Trophoblast cell (in vitro differentiated cells and primary cell): ENCODE data around the gene MEGF8.

Experiments used
- DNase-seq, 2 donors: peaks; one replicate each; pipeline ENCODE4 v3.0.0-alpha.2; 2016
- H2AFZ ChIP-seq: 2 replicates; pipeline ENCODE4 v1.6.1; 2013; ENCODE audit warnings: low read length, moderate library complexity, mild to moderate bottlenecking; ENCODE audit not compliant: insufficient read depth, poor library complexity
- H2AK5ac ChIP-seq: 2 replicates; pipeline ENCODE4 v1.6.1; 2013; ENCODE audit warnings: mild to moderate bottlenecking, low read length
- H2BK120ac ChIP-seq: 2 replicates; pipeline ENCODE4 v1.6.1; 2013; ENCODE audit warnings: low read length, mild to moderate bottlenecking, moderate library complexity; ENCODE audit not compliant: insufficient read depth, poor library complexity
- H2BK12ac ChIP-seq: 2 replicates; pipeline ENCODE4 v1.6.1; 2013; ENCODE audit warnings: mild to moderate bottlenecking, low read length, moderate library complexity
- H2BK5ac ChIP-seq: 2 replicates; pipeline ENCODE4 v1.6.1; 2013; ENCODE audit warnings: low read length, low read depth, moderate library complexity, mild to moderate bottlenecking; ENCODE audit not compliant: poor library complexity
- H3K14ac ChIP-seq: 2 replicates; pipeline ENCODE4 v1.6.1; 2013; ENCODE audit warnings: mild to moderate bottlenecking, low read length
- H3K18ac ChIP-seq: 2 replicates; pipeline ENCODE4 v1.6.1; 2013; ENCODE audit warnings: mild to moderate bottlenecking, low read length
- H3K23ac ChIP-seq: 2 replicates; pipeline ENCODE4 v1.6.1; 2013; ENCODE audit warnings: low read length
- H3K27ac ChIP-seq: 2 replicates; pipeline ENCODE4 v1.5.1; 2013; ENCODE audit warnings: low read depth, mild to moderate bottlenecking, inconsistent platforms, low read length, moderate library complexity
- H3K27me3 ChIP-seq: 2 replicates; pipeline ENCODE4 v1.6.1; 2013; ENCODE audit warnings: inconsistent platforms, mild to moderate bottlenecking, low read length, moderate library complexity; ENCODE audit not compliant: insufficient read depth
- H3K36me3 ChIP-seq, 2 experiments: 1 replicate in 1 of 2; 2 replicates in 1 of 2; pipeline ENCODE4 v1.6.1; 2013; ENCODE audit warnings: low read length in 2 of 2, mild to moderate bottlenecking in 2 of 2, moderate library complexity in 1 of 2; ENCODE audit not compliant: insufficient read depth in 2 of 2, control insufficient read depth in 1 of 2
- H3K4ac ChIP-seq: 2 replicates; pipeline ENCODE4 v1.6.1; 2013; ENCODE audit warnings: low read depth, mild to moderate bottlenecking, low read length, moderate library complexity
- H3K4me1 ChIP-seq, 2 experiments: 1 replicate in 1 of 2; 2 replicates in 1 of 2; pipeline ENCODE4 v1.6.1; 2013; ENCODE audit warnings: low read length in 2 of 2, mild to moderate bottlenecking in 2 of 2, moderate library complexity in 1 of 2; ENCODE audit not compliant: insufficient read depth in 2 of 2, control insufficient read depth in 1 of 2
- H3K4me2 ChIP-seq: 2 replicates; pipeline ENCODE4 v1.6.1; 2013; ENCODE audit warnings: inconsistent platforms, mild to moderate bottlenecking, low read length, moderate library complexity
- H3K4me3 ChIP-seq: 2 replicates; pipeline ENCODE4 v1.5.1; 2013; ENCODE audit warnings: mild to moderate bottlenecking, low read depth, low read length, inconsistent platforms
- H3K79me1 ChIP-seq: one replicate; pipeline ENCODE4 v1.6.1; 2013; ENCODE audit warnings: low read length
- H3K79me2 ChIP-seq: 2 replicates; pipeline ENCODE4 v1.6.1; 2013; ENCODE audit warnings: low read length, mild to moderate bottlenecking; ENCODE audit not compliant: control insufficient read depth, insufficient read depth, poor library complexity
- H3K9ac ChIP-seq: 2 replicates; pipeline ENCODE4 v1.6.1; 2013; ENCODE audit warnings: mild to moderate bottlenecking, low read length
- H3K9me3 ChIP-seq: 2 replicates; pipeline ENCODE4 v1.6.1; 2013; ENCODE audit warnings: low read depth, mild to moderate bottlenecking, control low read depth, inconsistent platforms, low read length; ENCODE audit not compliant: insufficient read depth
- H4K12ac ChIP-seq: 2 replicates; pipeline ENCODE4 v1.6.1; 2013; ENCODE audit warnings: low read depth, mild to moderate bottlenecking, low read length, moderate library complexity
- H4K8ac ChIP-seq: 2 replicates; pipeline ENCODE4 v1.6.1; 2013; ENCODE audit warnings: low read depth, mild to moderate bottlenecking, low read length, moderate library complexity
- H4K91ac ChIP-seq: one replicate; pipeline ENCODE4 v1.6.1; 2013; ENCODE audit warnings: low read depth, mild to moderate bottlenecking, low read length, moderate library complexity
- WGBS: extraction: QIAGEN DNeasy Blood & Tissue Kit; methylation state at CpG from one replicate; pipeline ENCODE4 v1.1.7; 2013; ENCODE audit warnings: missing lambda C conversion rate; ENCODE audit not compliant: insufficient read length, insufficient coverage; ENCODE audit errors: extremely low coverage; 5-methylcytosine and 5-hydroxymethylcytosine counted together

Gene MEGF8

GRCh38 chr19:42283188-42284065, 42.0 kb upstream of the MEGF8 start:
- peaks cover 4% of the 10 kb centered on the region for H3K9me3 ChIP-seq
- H4K12ac ChIP-seq, result peak overlapping the region; percentile 65
- peak; percentile 94 to 97 for DNase-seq
- H3K23ac ChIP-seq, result peak overlapping the region; percentile 88
- H4K91ac ChIP-seq, result peak overlapping the region; percentile 95
- H3K4me2 ChIP-seq, result peak overlapping the region; percentile 96
- WGBS, result 100% methylated on average over 1 of the region's 74 CpGs
- H3K9ac ChIP-seq, result peak overlapping the region; percentile 81
- peak overlapping the region; percentile 91 for H3K18ac ChIP-seq
- H3K79me1 ChIP-seq, result peaks cover 34% of the 10 kb centered on the region
- H3K4ac ChIP-seq, result peak overlapping the region; percentile 67
- peaks cover 13% of the 10 kb centered on the region for H3K79me2 ChIP-seq
- H2AK5ac ChIP-seq, result peak overlapping the region; percentile 9
- peak overlapping the region; percentile 77 for H3K4me3 ChIP-seq
- peak overlapping the region; percentile 70 for H2BK12ac ChIP-seq
- peak overlapping the region; percentile 80 for H3K14ac ChIP-seq
- H3K27me3 ChIP-seq, result no peaks in the 10 kb centered on the region
- H3K4me1 ChIP-seq, result peaks cover 41 to 45% of the 10 kb centered on the region in 2 experiments
- peak overlapping the region; percentile 71 for H4K8ac ChIP-seq
- H3K36me3 ChIP-seq, result peaks cover 22% of the 10 kb centered on the region in 2 experiments
- peak overlapping the region; percentile 1 for H2AFZ ChIP-seq
- peak overlapping the region; percentile 94 for H3K27ac ChIP-seq
- peak overlapping the region; percentile 16 for H2BK120ac ChIP-seq
- peak overlapping the region; percentile 80 for H2BK5ac ChIP-seq

- Histone ChIP-seq H3K4me2 (peak overlapping the region; percentile 96), H3K4me3 (peak overlapping the region; percentile 77), H3K9ac (peak overlapping the region; percentile 82), H2AFZ (no peak overlapping the region), H2BK5ac (peak overlapping the region; percentile 91), H3K18ac (peak overlapping the region; percentile 93), H3K27me3 (no peaks in the 10 kb centered on the region), H3K4me1 (peaks cover 40 to 42% of the 10 kb centered on the region in 2 experiments), H4K12ac (no peak overlapping the region), H3K79me1 (peaks cover 34% of the 10 kb centered on the region), H2BK12ac (no peak overlapping the region), H4K91ac (peak overlapping the region; percentile 95), H2BK120ac (no peak overlapping the region), H3K14ac (peak overlapping the region; percentile 94), H2AK5ac (no peak overlapping the region), H3K4ac (peak overlapping the region; percentile 78), H3K23ac (no peak overlapping the region), H3K9me3 (peaks cover 4% of the 10 kb centered on the region), H3K79me2 (peaks cover 13% of the 10 kb centered on the region), H3K27ac (peak overlapping the region; percentile 94), H3K36me3 (peaks cover 28 to 29% of the 10 kb centered on the region in 2 experiments), H4K8ac (peak overlapping the region; percentile 90)
- DNase-seq, result peak; percentile 52 to 79
- no CpG with 5 or more reads among the region's 76 CpGs for WGBS
Measured at GRCh38 chr19:42284066-42284501, 41.4 kb upstream of the MEGF8 start.

- Histone ChIP-seq H2BK5ac (no peak overlapping the region), H4K91ac (peak overlapping the region; percentile 41), H2BK12ac (no peak overlapping the region), H3K18ac (peak overlapping the region; percentile 40), H3K4me3 (peak overlapping the region; percentile 80), H4K8ac (no peak overlapping the region), H2AK5ac (peak overlapping the region; percentile 27), H3K9me3 (peaks cover 4% of the 10 kb centered on the region), H3K14ac (peak overlapping the region; percentile 3), H3K4ac (peak overlapping the region; percentile 44), H4K12ac (no peak overlapping the region), H3K4me1 (peaks cover 35 to 40% of the 10 kb centered on the region in 2 experiments), H3K23ac (no peak overlapping the region), H3K27me3 (no peaks in the 10 kb centered on the region), H2BK120ac (no peak overlapping the region), H3K27ac (no peak overlapping the region), H3K79me2 (peaks cover 13% of the 10 kb centered on the region), H3K79me1 (peaks cover 34% of the 10 kb centered on the region), H2AFZ (no peak overlapping the region), H3K4me2 (peak overlapping the region; percentile 96), H3K9ac (peak overlapping the region; percentile 78), H3K36me3 (peaks cover 35 to 36% of the 10 kb centered on the region in 2 experiments)
- peak in 1 of 2 donors; percentile 9 for DNase-seq
- no CpG with 5 or more reads among the region's 41 CpGs for WGBS
Measured at GRCh38 chr19:42284591-42285341, 40.7 kb upstream of the MEGF8 start.

DNA sequence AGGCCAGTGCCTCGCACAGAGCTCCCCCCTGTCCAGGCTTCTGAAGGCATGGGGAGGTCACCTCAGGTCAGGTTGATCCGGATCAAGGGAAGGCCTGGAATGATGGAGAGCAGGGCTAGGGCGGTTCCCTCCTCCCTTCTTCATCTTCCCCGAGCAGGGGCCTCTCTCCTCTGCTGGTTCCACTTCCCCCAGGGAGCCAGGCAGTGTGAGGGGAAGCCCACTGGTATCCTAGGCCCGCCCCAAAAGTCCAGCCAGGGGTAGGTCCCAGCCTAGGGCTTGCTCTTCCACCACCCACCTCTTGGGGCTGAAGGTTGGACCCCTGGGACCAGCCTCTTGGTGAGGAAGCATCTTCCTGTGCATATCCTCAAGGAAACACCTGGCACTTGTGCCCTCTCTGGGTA, 39.9 kb upstream of the MEGF8 start:
- no peaks in the 10 kb centered on the region for H3K27me3 ChIP-seq

More for the DNA sequence above, 39.9 kb upstream of the MEGF8 start:
- WGBS, result no CpG with 5 or more reads among the region's 5 CpGs
- Histone ChIP-seq H2BK12ac (no peak overlapping the region), H2BK120ac (no peak overlapping the region), H3K4me3 (no peak overlapping the region), H3K14ac (no peak overlapping the region), H3K79me2 (peaks cover 12% of the 10 kb centered on the region), H2AK5ac (no peak overlapping the region), H3K18ac (peak overlapping the region; percentile 24), H3K79me1 (peaks cover 28% of the 10 kb centered on the region), H4K12ac (no peak overlapping the region), H4K8ac (no peak overlapping the region), H3K36me3 (peaks cover 43% of the 10 kb centered on the region in 2 experiments), H3K4me2 (peak overlapping the region; percentile 96), H2BK5ac (no peak overlapping the region), H3K4ac (peak overlapping the region; percentile 27), H4K91ac (no peak overlapping the region), H2AFZ (no peak overlapping the region), H3K9ac (no peak overlapping the region), H3K9me3 (peaks cover 4% of the 10 kb centered on the region), H3K4me1 (peaks cover 35 to 40% of the 10 kb centered on the region in 2 experiments), H3K27ac (no peak overlapping the region), H3K23ac (no peak overlapping the region)
- no peak for DNase-seq
